GM13976 (cell line): ENCODE data around the gene FLT3LG.

Experiments used
- DNase-seq: peaks from one replicate; pipeline ENCODE4 v3.0.0; 2012; ENCODE audit warnings: low spot score
- CTCF ChIP-seq: IDR thresholded peaks from 2 replicates; pipeline ENCODE4 v1.5.1; 2012; ENCODE audit warnings: borderline replicate concordance, mild to moderate bottlenecking; ENCODE audit not compliant: insufficient read depth; ENCODE audit errors: extremely low read depth, missing control alignments, control extremely low read depth
- in situ Hi-C: fragments of 300-500 bp; cut with MboI; formaldehyde crosslinking; loops from one replicate; pipeline ENCODE4 v1.12.0; 2022; ENCODE audit warnings: low sequenced_read_pairs, mixed read lengths, inconsistent platforms; ENCODE audit not compliant: unreplicated experiment

The FLT3LG gene

GRCh38 chr19:49488863-49489537, 15.0 kb downstream of the FLT3LG start:
- in situ Hi-C loops = no loop called here
- no peak for TF ChIP-seq CTCF
- no peak for DNase-seq

DNA sequence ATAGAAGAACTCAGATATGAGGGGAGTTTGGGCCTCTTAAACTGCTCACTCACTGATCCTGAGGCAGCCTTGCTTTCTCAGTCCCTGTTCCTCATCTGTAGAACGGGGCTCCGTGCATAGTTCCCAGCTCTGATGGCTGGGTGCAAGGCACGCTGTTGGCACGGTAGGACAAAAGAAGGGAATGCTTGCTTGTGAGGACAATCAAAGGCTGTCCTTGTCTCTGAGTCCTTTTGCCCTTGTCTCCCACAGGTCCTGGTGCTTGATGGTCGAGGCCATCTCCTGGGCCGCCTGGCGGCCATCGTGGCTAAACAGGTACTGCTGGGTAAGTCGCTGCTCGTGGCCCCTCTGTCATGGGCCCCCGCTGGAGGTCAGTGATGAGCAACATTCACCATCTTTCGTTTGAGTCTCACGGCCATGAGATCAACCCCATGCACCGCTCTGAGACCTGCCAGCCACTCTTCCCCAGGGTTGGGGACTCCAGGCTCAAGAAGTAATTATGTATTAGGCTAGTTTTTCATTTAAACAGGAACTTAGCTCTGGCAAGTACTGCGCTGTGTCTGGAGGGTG, 15.7 kb downstream of the FLT3LG start:
- in situ Hi-C loops = no loop called here
- no peak for DNase-seq
- TF ChIP-seq CTCF = peak; percentile 25

DNA sequence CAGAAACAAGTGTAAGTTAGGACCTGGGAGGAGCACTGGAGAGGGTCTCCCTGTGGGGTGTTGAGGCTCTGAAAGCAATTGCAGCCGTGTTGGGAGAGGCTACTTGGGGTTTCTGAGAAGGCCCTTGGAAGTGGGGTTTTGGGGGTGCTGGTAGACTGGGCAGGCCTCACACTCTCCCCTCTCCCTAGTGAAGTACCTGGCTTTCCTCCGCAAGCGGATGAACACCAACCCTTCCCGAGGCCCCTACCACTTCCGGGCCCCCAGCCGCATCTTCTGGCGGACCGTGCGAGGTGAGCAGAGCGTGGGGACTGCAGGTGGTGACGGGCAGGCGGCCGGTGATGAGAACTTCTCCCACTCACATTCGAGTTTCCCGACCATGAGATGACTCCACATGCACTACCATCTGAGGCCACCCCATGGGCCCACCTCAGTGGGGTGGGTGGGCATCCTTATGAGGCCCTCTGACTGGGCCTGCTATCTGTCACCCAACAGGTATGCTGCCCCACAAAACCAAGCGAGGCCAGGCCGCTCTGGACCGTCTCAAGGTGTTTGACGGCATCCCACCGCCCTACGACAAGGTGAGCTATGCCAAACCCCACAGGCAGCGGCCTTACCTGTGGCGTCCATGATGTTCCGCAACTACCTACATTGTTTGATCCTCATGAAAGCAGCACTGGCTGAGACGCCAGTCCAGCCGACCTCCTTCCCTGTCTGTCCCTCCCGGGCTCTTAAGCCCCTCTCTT, 16.4 kb downstream of the FLT3LG start:
- no peak for DNase-seq
- in situ Hi-C loops = no loop called here
- no peak for TF ChIP-seq CTCF

DNA sequence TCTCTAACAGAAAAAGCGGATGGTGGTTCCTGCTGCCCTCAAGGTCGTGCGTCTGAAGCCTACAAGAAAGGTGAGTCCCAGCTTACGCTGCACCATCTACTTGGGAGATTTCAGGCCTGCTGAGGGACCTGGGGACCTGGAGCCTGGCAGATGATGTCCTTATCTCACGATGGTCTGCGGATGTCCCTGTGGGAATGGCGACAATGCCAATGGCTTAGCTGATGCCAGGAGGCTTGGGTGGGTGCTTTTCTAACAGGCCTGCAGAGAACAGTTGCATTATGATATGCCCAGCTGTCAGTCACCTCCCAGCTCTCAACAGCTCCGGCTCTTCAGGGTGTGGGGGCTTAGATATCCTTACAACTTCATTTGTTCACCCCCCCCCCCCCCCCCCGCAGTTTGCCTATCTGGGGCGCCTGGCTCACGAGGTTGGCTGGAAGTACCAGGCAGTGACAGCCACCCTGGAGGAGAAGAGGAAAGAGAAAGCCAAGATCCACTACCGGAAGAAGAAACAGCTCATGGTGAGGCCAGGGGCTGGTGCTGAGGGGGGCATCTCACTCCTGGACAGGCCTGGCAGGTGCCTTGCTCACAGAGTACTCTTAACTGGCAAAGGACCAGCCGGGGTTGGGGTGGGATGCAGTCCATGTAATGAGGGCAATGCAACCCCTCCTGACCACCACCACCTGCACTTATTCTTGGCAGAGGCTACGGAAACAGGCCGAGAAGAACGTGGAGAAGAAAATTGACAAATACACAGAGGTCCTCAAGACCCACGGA, 17.2 kb downstream of the FLT3LG start:
- in situ Hi-C loops = no loop called here
- DNase-seq = no peak
- TF ChIP-seq CTCF = no peak

GRCh38 chr19:49491804-49492572, 18.0 kb downstream of the FLT3LG start:
- no peak for TF ChIP-seq CTCF
- in situ Hi-C loops = no loop called here
- no peak for DNase-seq

GRCh38 chr19:49492573-49493405, 18.8 kb downstream of the FLT3LG start:
- DNase-seq = no peak
- no peak for TF ChIP-seq CTCF
- in situ Hi-C loops = no loop called here
